HepG2 (cell line): ENCODE results near the gene TNNI3. TPM values are rescaled to one million over a fixed set of nuclear protein-coding genes. Genes with fewer than 3 reads are reported as not detected.

Source experiments
- E2F5 ChIP-seq: sonication (generic); formaldehyde crosslinking; conservative IDR thresholded peaks from 2 replicates; pipeline ENCODE4 v1.4.0; 2020; ENCODE audit warnings: missing genetic modification reagents
- ELF3 ChIP-seq: IDR thresholded peaks from 2 replicates; pipeline ENCODE4 v1.6.1; 2016; ENCODE audit warnings: missing genetic modification reagents, missing compliant biosample characterization
- GMEB2 ChIP-seq: IDR thresholded peaks from 2 replicates; pipeline ENCODE4 v1.6.1; 2016; ENCODE audit warnings: missing biosample characterization, missing genetic modification reagents, low read depth
- KAT2B ChIP-seq: fragments of 150-350 bp; IDR thresholded peaks from 2 replicates; pipeline ENCODE4 v1.6.1; 2014; ENCODE audit warnings: low read depth, low read length, borderline replicate concordance
- KLF11 ChIP-seq: IDR thresholded peaks from 2 replicates; pipeline ENCODE4 v1.6.1; 2016; ENCODE audit warnings: missing compliant biosample characterization
- NCOA2 ChIP-seq: sonication (generic); formaldehyde crosslinking; IDR thresholded peaks from 2 replicates; pipeline ENCODE4 v1.8.0; 2022; ENCODE audit warnings: inconsistent platforms
- NFAT5 ChIP-seq: sonication (generic); formaldehyde crosslinking; IDR thresholded peaks from 2 replicates; pipeline ENCODE4 v1.4.0; 2020; ENCODE audit warnings: missing genetic modification reagents
- NFIB ChIP-seq: sonication (generic); formaldehyde crosslinking; IDR thresholded peaks from 2 replicates; pipeline ENCODE4 v1.9.0; 2021; ENCODE audit warnings: missing genetic modification reagents, mild to moderate bottlenecking, borderline replicate concordance
- ZBTB25 ChIP-seq: IDR thresholded peaks from 2 replicates; pipeline ENCODE4 v1.6.1; 2018; ENCODE audit warnings: missing genetic modification reagents
- ZNF407 ChIP-seq: sonication (generic); formaldehyde crosslinking; IDR thresholded peaks from one replicate; pipeline ENCODE4 v1.5.1; 2020; ENCODE audit warnings: mild to moderate bottlenecking, missing genetic modification reagents; ENCODE audit errors: not compliant biosample characterization
- polyA plus RNA-seq, 8 experiments: library from polyadenylated mRNA; depleted of rRNA in 3 of 8; stranded (reverse) in 7 of 8; unstranded in 1 of 8; fragments of >200 nt; fragmentation: Illumina TruSeq in 4 of 8; extraction: Trizol in 4 of 8; gene quantifications; 2 replicates each; pipeline versions ENCODE4 v1.2.1 to v1.2.3, GENCODE V29; 2011 to 2016; ENCODE audit warnings: low read depth in 4 of 8, missing spikeins in 1 of 8, mixed read lengths in 1 of 8; ENCODE audit not compliant: insufficient read depth in 1 of 8
- total RNA-seq, 5 experiments: library from RNA; depleted of rRNA; stranded (reverse); fragments of >200 nt; fragmentation: Illumina TruSeq; extraction: Trizol; gene quantifications; 2 replicates each; pipeline ENCODE4 v1.2.3, GENCODE V29; 2016; ENCODE audit warnings: low read depth in 1 of 5

Gene TNNI3
- total and polyA plus RNA-seq, 2 of the 13 experiments (the other 11 are each of a cell fraction or from before 2014, with no cell fraction given) = 3.5 to 3.7 TPM

GRCh38 chr19:55206664-55207500 is 49.4 kb upstream of the TNNI3 start (continued):
- TF ChIP-seq ZNF407 (CRISPR knock-in tag) (peak; percentile 86), NFAT5 (peak; percentile 57; the same call in 1 of the 2 replicates), NCOA2 (CRISPR knock-in tag) (peak; percentile 75), ZBTB25 (CRISPR knock-in tag) (peak; percentile 69; the same call in 1 of the 2 replicates), GMEB2 (CRISPR knock-in tag) (no peak), NFIB (CRISPR knock-in tag) (no peak), KAT2B (0 out of 2 replicates have a peak, but pooled peaks have one; percentile 4), KLF11 (CRISPR knock-in tag) (no peak), E2F5 (no peak), ELF3 (CRISPR knock-in tag) (peak; percentile 48)
